Activated T-helper 1 cell treated with Interleukin-2 at 50 U/mL for 16 hours (primary cell): Measurements from ENCODE around the gene WDR90.

Experiments
- DNase-seq: peaks from one replicate; pipeline ENCODE4 v3.0.0-alpha.2; 2020; ENCODE audit warnings: low read depth

WDR90 gene

DNA sequence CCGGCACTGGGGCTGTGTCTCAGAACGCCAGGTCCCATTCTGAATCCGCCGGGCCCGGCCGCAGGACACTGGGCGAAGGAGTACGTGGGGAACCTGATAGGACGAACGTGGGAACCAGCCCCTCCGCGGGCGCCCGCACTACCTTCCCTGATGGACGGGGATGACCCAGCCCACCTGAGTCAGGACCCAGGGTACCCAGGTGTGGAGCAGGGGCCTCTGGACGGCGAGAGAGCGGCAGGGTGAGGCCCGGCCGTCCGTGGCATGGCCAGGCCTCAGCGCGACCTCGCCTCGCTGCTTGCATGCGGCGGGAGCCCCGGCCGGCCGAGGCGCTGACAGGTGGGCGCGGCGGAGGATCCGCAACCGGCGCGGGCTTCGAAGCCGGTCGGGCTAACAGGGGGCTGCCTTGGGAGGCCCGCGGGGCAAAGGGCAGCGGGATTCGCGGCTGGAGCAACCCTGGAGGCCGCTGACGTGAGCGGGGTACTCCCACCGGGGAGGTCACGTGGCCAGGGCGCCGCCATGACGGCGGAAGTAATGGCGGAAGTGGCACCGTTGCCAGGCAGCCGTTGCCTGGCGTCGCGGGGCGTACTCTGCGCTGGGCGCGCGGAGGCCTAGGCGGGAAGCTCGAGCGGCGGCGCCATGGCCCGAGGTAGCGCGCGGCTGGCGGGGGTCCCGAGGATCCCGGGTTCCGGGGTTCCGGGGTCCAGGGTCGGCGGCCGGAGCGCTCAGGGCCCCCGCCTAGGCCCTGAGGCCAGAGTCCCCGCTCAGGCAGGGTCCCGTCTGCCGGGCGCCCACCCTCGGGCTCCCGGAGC, at the start of gene WDR90:
Gene WDR90 (plus strand): TSS at position 585 of the 809 bp plus-strand sequence. CDS start 52 bp downstream, at position 637.
- DNase-seq: peak; percentile 87

DNA sequence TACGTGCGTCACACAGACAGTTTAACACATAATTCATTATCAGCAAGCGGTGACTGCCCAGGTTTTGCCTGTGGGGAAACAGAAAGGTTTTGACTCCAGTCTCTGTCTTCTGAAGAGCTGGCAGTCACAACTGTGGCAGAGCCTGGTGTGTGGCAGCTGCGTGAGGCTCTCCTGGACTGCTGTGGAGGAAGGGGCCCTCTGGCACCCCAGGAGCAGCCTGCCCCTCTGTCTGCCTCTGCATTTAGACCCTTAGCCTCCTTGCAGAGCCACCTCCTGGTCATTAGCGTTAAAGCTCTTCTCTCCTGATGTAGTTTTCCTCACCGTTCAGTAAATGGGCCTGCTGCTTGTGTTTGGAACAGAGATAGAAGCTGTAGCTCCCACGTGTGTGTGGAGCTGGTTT, 48.4 kb upstream of the WDR90 start:
- no peak for DNase-seq

DNA sequence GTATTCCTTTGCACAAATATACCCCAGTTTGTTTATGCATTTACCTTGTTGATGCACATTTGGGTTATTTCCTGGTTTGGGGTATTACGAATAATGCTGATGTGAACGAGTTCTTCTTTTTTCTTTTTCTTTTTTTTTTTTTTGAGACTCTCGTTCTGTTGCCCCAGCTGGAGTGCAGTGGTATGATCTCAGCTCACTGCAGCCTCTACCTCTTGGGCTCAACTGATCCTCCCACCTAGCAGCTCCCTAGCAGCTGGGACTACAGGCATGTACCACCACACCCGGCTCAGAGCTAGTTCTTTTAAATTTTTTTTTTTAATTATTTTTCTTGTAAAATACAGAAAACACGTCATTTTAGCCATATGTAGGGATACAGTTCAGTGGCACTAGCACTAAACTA, 45.2 kb upstream of the WDR90 start:
- no peak for DNase-seq

DNA sequence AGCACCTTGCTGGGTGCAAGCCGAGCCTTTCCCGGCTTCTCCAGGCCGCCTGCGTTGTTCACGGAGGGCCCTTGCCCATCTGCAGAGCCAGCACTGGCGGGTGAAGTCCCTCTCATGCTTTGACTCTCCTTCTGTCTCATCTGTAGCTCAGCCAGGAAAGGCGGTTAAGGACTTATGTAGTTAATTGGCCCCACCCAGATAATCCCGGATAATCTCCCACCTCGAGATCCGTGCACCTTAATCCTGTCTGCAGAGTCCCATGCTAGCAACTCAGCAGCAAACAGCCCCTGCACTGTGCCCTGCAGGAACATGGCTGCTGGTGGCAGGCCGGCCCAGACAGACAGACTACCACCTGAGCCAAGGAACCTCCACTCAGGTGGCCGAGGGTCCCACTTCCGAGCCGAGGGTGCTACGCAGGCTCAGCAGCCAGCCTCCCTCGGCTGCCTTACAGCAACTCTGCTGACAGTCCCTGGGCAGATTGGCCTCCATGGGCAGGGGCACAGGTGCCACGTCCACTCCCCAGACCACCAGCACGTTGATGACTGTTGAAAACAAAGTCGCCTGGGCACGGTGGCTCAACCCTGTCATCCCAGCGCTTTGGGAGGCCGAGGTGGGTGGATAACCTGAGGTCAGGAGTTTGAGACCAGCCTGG, 42.4 kb upstream of the WDR90 start:
- DNase-seq: no peak

DNA sequence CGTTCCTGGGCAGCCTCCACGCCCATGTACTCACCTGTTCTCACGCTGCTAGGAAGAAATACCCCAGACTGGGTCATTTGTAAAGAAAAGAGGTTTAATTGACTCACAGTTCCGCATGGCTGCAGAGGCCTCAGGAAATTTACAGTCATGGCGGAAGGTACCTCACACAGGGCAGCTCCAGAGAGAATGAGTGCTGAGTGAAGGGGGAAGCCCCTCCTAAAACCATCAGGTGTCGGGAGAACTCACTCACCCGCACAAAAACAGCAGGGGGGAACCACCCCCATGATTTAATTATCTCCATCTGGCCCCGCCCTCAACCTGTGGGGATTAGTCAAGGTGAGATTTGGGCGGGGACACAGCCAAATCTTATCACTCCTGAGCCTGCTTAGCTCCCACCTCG, 41.1 kb upstream of the WDR90 start:
- no peak for DNase-seq

DNA sequence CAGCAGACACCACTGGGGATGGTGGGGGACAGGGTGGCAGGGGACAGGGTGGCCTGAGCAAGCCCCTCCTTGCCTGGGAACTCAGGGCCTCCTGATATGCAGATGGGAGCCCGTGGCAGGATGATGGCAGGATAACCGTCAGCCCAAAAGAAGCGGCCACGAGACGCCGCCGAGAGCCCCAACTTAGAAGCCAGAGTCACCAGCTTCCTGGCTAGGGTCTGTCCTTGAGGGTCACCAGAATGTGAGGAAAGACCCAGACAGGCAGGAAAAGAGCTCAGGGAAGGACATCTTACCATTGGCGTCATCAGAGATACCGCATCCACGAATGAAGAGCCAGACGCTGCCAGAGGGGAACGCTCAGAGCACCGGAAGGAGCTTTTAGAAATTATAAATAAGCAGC, 39.8 kb upstream of the WDR90 start:
- no peak for DNase-seq

DNA sequence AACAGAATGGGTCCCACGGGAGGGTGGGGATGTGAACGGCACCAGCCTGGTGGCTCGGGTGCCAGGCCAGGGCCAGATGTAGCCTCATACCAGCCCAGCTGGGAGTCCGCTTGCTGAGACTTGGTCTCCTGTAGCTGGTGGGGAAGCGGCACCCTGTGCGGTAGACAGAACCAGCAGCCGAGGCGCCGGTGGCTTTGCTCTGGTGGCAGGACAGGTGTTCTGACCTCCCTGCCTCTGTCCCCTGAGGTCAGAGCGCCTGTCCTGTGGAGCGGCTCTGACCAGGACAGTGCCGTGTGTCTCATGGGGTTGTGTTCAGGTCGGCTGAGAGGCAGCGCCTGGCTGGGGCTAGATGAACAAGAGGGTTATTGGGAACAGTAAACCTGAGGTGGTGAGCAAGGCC, 39.2 kb upstream of the WDR90 start:
- no peak for DNase-seq

DNA sequence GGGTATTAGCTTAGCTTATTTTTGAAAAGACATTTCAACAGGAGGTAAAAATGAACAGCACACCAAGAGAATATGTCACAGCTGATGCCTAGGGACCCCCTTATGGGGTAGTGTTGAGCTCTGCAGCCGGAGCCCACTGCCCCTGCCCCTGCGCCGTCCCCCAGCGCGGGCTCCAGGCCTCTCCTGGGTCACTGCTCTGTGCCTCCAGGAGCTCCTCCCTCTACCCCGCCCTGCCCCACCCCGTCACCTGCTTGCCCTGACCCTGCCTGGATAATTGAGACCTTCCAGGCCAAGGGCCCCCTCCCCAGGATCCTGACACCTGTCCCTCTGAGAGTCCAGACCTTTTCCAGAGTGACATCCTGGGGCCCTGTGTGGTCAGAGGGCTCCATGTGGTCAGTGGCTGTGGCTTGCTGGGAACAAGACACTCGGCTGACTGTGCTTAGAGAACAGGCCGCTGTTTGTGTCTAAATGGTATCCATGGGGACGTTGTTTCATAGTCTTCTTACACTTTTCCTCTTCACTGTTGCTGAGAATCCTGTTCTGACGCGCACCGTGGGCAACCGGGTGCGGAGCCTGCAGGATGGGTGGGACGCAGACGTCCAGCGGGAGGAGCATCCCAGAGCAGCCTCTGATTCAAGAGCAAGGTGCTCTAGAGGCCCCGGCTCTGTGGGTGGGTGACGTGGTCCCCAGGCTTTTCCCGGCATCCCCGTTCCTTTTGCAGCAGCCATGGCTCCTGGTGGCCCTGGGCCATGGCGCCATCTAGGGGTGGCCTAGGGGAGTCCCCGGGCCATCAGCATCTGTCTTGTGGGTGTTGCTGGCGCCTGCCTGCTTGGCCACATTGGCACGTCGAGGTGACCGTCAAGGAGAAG, 38.4 kb upstream of the WDR90 start:
- DNase-seq: peak; percentile 36

DNA sequence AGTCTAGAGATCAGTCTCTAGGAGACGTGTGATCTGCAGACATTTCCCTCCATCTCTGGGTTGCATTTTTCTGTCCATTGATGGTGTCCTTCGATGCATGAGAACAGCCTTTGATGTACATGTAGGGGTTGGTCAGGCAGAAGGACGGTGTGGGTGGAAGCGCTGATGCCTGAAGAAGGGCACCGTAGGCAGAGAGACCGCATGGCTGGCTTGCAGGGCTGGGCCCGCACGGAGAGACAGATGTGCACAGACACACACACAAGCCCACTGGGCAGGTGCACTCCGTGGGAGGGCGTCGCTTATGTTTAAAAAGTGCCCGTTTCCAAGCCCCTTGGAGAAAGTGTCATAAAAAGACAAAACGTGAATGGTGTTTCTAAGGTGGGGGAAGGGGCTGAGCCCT, 34.0 kb upstream of the WDR90 start:
- DNase-seq: no peak

DNA sequence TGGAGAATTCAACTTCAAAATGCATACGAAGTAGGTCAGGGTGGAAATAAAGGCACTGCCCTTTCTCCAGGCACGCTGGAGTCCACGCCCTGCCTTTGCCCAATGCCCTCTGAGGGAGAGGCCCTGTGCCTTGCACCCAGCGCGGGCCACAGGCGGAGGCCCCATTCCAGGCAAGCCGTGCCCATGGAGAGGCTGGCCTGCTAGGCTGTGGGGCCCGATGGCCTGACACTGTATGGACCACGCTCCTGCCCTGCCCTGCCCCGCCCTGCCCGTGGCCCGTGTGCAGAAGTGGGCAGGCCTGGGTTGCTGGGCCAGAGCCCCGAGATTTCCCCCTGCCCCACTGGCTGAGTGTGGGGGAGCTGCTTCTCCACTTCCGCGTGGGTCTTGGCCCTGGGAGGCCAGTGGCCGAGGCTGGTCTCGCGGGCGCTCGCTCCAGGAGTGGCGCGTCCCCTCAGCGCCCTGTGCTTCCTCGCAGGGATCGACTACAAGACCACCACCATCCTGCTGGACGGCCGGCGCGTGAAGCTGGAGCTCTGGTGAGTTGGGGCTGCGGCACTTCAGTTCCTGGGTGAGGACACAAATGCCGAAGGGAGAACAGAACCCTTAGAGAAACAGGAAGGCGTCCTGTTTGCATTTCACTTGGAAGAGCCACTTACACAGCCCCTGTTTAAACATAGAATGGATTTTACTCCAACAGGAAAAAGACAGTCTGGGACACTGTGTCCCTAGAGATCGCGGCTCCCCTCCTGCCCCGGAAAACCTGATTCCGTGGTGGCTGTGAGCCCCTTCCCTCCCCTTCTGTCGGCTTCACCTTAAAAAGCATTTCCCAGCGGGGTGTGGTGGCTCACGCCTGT, 32.2 kb upstream of the WDR90 start:
- DNase-seq: no peak

DNA sequence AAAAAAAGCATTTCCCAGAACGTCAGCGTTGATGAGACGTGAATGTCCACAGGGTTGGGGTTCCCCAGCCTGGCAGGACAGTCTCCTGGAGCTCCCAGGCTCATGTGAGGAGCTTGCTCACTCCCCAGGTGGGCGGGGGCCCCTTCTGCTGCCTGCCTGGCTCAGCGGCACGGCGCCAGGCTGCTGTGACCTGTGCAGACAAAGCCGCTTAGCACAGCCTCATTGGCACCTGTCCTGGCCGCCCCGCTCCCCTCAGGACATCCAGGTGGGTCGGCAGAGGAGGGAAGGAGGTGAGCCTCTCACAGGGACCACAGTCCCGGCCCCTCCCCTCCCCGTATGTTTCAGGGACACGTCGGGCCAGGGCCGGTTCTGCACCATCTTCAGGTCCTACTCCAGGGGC, 31.3 kb upstream of the WDR90 start:
- no peak for DNase-seq

DNA sequence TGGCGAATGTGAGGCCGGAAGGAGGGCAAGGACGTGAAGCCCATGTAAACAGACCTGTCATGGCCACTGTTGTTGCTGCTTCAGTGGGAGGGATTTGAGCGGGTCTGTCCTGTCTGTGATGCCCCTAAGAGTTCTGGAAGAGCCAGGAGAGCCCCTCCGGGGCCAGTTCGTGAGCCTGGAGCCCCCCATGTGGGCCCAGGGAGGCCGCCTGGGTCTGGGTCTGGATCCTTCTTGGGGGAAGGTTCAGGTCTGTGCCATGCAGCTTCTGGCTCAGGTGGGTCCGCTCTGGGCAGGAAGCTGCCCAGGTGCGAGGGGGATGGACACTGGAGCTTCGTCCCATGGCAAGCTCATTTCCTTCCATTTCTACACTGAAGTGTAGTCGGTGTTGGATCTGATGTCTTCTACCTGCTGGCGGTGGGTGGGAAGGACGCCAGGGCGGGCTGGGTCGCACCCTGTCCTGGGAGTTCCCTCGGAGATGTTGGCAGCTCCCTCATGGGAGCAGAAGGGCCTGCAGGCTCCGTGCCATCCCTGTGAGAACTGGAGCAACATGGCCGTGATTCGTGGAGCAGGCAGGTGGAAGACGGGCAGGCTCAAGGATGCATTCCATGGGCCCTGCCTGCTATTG, 29.6 kb upstream of the WDR90 start:
- no peak for DNase-seq

DNA sequence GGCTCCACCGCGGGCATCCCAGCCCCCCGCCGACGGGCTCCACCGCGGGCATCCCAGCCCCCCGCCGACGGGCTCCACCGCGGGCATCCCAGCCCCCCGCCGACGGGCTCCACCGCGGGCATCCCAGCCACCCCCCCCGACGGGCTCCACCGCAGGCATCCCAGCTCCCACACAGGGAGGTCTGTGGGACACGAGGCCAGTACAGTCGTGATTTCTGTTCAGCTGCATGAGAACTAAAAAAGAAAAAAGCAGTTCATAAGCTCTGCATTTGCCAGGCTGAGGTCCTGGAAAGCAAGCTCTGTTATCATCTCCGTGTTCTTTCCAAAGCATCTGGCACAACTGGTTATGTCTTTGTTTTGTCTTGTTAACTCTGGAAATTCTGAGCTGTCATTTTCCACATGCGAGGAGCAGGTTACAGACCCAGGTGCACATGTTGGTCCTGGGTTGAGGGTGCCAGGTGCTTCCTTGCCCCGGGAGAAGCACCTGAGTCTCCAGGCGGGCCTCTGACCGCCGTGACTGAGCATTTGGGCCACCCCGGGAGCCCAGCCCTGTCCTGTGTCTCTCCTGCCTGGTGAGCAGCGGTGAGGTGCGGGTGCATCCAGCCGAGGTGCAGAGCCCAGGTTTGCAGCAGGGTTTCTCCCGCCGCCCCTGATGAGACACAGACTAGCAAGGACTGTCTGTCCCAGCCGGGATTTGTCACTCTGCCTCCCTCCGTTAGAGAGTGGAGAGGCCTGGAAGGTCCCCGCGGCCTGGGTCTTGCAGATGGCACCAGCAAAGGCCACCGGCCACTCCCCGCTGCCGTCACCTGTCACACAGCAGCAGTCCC, 28.3 kb upstream of the WDR90 start:
- no peak for DNase-seq

DNA sequence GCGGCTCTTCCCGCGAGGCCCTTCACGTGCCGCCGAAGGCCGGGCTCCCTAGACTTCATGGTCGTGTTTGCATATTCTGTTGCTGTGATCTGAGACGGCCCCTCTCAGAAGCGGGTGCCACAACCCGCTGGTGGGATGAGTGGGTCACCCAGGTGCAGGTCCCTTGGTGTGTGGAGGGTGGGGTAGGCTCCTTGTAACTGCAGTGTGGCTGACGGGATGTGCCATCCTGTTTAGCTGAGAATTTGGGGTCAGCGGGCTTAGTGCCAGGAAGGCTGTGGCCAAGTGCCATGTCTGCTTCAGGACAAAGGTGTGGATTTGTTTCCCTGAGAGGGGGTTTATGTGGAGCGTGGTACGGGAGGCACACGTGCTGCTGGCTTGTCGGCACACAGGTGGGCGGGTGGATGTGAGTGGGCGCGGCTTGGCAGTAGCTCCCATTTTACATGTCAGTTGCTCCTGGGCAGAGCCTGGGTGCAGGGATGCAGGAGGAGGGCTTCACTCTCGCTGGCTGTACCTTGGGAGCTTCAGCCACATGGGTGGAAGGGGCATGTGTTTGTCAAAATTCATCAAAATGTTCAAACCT, 27.5 kb upstream of the WDR90 start:
- DNase-seq: no peak

DNA sequence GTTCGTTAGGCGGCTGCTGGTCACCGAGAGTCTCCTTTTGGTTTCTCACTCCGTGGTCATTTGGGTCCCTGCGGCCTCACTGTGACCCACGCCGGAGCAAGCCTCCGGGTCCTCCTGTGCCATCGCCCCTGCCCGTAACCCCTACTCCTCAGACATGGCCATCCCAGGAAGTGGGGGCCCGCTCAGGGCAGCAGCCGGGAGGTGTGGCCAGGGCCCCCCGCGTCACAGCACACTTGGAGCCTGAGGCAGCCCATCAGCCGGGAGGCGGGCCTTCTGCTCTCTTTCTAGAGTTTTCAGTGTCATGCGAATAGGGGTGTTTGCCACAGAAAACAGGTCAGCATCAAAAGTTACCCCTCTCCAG, 26.3 kb upstream of the WDR90 start:
- no peak for DNase-seq

DNA sequence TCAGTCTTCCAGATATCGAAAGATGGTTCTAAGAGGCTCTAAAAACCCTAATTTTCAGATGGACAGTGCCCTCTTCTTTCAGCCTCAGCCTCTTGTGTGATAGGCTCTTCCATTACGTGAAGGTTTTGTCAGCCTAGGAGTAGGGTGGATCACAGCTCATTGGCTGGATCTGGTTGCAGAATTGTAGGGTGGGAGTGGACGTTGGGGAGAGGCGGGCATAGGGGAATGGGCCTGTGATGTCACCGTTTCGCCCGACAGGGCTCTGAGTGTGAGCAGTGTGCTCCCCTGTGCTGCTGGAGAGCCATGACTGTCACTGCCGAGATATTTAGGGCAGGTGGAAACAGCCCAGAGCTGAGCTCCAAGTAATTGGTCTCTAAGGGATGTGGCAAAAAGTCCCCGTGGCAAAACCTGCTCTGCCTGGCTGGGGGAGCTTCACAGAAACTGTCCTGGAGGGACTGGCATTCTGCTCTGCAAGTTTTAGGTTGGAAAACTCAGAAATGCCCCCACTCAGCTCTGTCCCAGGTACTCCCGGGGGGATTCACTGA, 24.6 kb upstream of the WDR90 start:
- DNase-seq: no peak

DNA sequence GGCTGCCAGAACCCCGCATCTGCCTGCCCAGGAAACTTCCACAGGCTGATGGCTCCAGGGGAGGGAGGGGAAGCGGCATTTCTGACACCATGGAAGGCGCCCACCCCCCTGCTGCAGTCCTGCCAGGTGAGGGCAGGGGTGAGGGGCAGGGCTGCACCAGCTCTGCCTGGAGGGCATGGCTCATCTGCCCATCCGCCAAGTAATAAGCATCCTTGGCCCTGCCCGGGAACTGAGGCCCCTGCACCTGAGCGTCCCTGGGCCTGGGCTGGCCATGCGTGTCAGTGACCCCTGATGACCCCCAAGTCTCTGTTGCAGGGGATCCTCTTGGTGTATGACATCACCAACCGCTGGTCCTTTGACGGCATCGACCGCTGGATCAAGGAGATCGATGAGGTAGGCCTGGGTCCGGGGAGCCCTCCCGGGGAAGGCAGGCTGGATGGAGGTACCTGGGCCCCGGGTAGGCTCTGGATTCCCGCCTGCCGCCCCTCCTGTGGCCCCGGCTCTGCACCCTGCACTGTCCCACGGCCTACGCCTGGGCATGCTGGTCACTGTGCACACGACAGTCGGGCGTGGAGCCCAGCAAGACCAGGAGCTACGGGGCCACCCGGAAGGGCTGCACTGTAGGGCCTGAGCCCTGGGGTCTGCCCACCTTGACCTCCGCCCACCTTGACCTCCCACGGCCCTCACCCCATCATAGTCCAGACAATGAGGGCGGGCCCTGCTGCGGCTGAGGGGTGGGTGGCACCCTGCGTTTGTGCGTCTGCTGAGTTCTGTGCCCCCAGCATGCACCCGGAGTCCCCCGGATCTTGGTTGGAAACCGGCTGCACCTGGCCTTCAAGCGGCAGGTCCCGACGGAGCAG, 23.8 kb upstream of the WDR90 start:
- DNase-seq: no peak

DNA sequence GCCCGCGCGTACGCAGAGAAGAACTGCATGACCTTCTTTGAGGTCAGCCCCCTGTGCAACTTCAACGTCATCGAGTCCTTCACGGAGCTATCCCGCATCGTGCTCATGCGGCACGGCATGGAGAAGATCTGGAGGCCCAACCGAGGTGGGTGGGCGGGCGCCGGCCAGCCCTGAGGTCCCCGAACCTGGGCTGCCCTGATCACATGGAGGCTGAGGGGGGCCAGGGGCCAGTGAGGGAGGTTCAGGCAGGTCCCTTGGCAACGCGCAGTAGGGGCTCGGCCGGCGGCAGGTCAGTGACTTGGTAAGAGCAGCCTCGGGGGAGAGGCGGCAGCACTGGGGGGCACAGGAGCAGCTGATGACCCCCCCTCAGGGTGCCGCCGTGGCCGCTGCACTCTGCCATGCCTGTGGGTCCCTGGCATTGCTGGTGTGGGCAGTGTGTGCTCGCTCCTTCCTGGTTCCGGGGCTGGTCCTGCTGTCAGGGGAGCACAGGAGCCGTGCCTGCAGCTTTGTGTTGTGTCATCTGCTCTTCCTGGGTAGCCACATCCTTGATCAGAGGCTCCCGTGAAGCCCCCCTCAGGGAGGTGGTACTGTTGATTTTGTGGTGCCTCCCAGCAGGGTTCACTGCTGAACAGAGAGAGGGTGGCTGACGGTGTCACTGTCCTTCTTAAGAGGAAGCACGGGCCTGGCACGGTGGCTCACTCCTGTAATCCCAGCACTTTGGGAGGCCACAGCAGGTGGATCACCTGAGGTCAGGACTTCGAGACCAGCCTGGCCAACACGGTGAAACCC, 23.0 kb upstream of the WDR90 start:
- no peak for DNase-seq
